K562 (cell line): ENCODE measurements around the gene IKZF4.

Experiments
- CC2D1A ChIP-seq: fragments of 450-650 bp; IDR thresholded peaks from 2 replicates; pipeline ENCODE4 v1.6.1; 2017; ENCODE audit warnings: mild to moderate bottlenecking
- CEBPB ChIP-seq: fragments of 450-650 bp; IDR thresholded peaks from 2 replicates; pipeline ENCODE4 v1.6.1; 2016; ENCODE audit warnings: missing genetic modification characterization, missing compliant biosample characterization
- EP300 ChIP-seq: IDR thresholded peaks from 2 replicates; pipeline ENCODE4 v1.6.1; 2012; ENCODE audit warnings: low read length, improper control_type of control experiment
- ESRRA ChIP-seq: fragments of 450-650 bp; IDR thresholded peaks from 2 replicates; pipeline ENCODE4 v1.6.1; 2014; ENCODE audit warnings: low read depth, mild to moderate bottlenecking, moderate library complexity, borderline replicate concordance
- HIVEP1 ChIP-seq: fragments of 250-450 bp; sonication (Bioruptor Pico); IDR thresholded peaks from 2 replicates; pipeline ENCODE4 v1.4.0; 2020; ENCODE audit warnings: mild to moderate bottlenecking
- NR1H2 ChIP-seq: sonication (generic); formaldehyde crosslinking; IDR thresholded peaks from 2 replicates; pipeline ENCODE4 v1.4.0; 2020; ENCODE audit warnings: mild to moderate bottlenecking, missing genetic modification reagents
- SP1 ChIP-seq: sonication (generic); formaldehyde crosslinking; IDR thresholded peaks from 2 replicates; pipeline ENCODE4 v1.8.1; 2022; ENCODE audit warnings: mild to moderate bottlenecking, missing genetic modification reagents
- ZNF384 ChIP-seq: IDR thresholded peaks from 2 replicates; pipeline ENCODE4 v1.6.1; 2012; ENCODE audit warnings: low read depth, low read length, improper control_type of control experiment
- TF ChIP-seq, protein P1 (sequence below): sonication (generic); formaldehyde crosslinking; IDR thresholded peaks from 2 replicates; pipeline ENCODE4 v1.8.1; 2023; ENCODE audit warnings: mild to moderate bottlenecking, missing genetic modification reagents
- TF ChIP-seq, protein P2 (sequence below): fragments of 250-450 bp; sonication (Bioruptor Pico); IDR thresholded peaks from 2 replicates; pipeline ENCODE4 v1.8.0; 2022; ENCODE audit warnings: moderate library complexity, mild to moderate bottlenecking, inconsistent platforms
- TF ChIP-seq, protein P3 (sequence below): fragments of 450-650 bp; IDR thresholded peaks from 2 replicates; pipeline ENCODE4 v1.6.1; 2016; ENCODE audit warnings: missing biosample characterization, missing genetic modification characterization
- TF ChIP-seq, protein P4 (sequence below), 3 experiments: IDR thresholded peaks in 2 of 3; conservative IDR thresholded peaks in 1 of 3; 2 replicates each; pipeline ENCODE4 v1.5.1; 2011 to 2012; ENCODE audit warnings: low read length in 3 of 3, mild to moderate bottlenecking in 3 of 3, control low read depth in 2 of 3, improper control_type of control experiment in 1 of 3, inconsistent platforms in 1 of 3, low read depth in 1 of 3, mixed read lengths in 1 of 3, moderate library complexity in 1 of 3; ENCODE audit not compliant: insufficient read depth in 2 of 3

DNA sequence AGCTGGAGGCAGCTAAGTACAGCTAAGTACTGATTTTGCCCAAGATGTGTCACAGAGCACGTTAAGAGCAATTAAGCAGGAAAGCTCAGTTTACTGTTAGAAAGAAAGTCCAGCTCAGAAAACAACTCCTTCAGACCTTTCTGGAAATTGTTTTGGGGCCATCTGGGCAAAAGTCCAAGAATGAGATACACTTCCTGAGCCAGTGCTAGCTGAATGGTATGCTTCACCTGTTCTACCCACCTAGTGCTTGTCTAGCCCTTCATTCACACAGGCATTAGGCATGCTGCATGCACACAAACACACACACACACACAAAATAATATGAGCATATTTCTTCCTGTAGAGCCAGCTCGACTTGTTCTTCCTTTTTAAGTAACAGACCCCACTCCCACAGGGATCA is 6.6 kb upstream of the IKZF4 start:
- TF ChIP-seq ZNF384 (no peak), CEBPB (tag) (no peak), HIVEP1 (CRISPR knock-in tag) (no peak), SP1 (CRISPR knock-in tag) (no peak), EP300 (no peak), ESRRA (no peak), CC2D1A (no peak), NR1H2 (no peak)
- TF ChIP-seq, protein P1, sequence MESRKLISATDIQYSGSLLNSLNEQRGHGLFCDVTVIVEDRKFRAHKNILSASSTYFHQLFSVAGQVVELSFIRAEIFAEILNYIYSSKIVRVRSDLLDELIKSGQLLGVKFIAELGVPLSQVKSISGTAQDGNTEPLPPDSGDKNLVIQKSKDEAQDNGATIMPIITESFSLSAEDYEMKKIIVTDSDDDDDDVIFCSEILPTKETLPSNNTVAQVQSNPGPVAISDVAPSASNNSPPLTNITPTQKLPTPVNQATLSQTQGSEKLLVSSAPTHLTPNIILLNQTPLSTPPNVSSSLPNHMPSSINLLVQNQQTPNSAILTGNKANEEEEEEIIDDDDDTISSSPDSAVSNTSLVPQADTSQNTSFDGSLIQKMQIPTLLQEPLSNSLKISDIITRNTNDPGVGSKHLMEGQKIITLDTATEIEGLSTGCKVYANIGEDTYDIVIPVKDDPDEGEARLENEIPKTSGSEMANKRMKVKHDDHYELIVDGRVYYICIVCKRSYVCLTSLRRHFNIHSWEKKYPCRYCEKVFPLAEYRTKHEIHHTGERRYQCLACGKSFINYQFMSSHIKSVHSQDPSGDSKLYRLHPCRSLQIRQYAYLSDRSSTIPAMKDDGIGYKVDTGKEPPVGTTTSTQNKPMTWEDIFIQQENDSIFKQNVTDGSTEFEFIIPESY, result no peak
- TF ChIP-seq, protein P2, sequence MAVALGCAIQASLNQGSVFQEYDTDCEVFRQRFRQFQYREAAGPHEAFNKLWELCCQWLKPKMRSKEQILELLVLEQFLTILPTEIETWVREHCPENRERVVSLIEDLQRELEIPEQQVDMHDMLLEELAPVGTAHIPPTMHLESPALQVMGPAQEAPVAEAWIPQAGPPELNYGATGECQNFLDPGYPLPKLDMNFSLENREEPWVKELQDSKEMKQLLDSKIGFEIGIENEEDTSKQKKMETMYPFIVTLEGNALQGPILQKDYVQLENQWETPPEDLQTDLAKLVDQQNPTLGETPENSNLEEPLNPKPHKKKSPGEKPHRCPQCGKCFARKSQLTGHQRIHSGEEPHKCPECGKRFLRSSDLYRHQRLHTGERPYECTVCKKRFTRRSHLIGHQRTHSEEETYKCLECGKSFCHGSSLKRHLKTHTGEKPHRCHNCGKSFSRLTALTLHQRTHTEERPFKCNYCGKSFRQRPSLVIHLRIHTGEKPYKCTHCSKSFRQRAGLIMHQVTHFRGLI (CRISPR knock-in tag), result no peak
- TF ChIP-seq, protein P3, sequence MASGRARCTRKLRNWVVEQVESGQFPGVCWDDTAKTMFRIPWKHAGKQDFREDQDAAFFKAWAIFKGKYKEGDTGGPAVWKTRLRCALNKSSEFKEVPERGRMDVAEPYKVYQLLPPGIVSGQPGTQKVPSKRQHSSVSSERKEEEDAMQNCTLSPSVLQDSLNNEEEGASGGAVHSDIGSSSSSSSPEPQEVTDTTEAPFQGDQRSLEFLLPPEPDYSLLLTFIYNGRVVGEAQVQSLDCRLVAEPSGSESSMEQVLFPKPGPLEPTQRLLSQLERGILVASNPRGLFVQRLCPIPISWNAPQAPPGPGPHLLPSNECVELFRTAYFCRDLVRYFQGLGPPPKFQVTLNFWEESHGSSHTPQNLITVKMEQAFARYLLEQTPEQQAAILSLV, result no peak
- TF ChIP-seq, protein P4, sequence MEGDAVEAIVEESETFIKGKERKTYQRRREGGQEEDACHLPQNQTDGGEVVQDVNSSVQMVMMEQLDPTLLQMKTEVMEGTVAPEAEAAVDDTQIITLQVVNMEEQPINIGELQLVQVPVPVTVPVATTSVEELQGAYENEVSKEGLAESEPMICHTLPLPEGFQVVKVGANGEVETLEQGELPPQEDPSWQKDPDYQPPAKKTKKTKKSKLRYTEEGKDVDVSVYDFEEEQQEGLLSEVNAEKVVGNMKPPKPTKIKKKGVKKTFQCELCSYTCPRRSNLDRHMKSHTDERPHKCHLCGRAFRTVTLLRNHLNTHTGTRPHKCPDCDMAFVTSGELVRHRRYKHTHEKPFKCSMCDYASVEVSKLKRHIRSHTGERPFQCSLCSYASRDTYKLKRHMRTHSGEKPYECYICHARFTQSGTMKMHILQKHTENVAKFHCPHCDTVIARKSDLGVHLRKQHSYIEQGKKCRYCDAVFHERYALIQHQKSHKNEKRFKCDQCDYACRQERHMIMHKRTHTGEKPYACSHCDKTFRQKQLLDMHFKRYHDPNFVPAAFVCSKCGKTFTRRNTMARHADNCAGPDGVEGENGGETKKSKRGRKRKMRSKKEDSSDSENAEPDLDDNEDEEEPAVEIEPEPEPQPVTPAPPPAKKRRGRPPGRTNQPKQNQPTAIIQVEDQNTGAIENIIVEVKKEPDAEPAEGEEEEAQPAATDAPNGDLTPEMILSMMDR (IDR thresholded peaks at IDR 0.05 in 2 of 3, conservative IDR thresholded peaks at IDR 0.05 in 1 of 3; ENCODE audit: insufficient read depth in 2 of 3, low read depth in 1 of 3, low read length in 3 of 3), result no peak
